Loucy (cell line): ENCODE measurements around the gene FANCM.

Experiments used
- EZH2phosphoT487 ChIP-seq: fragments of 200-600 bp; IDR thresholded peaks from 2 replicates; pipeline ENCODE4 v1.6.1; 2018; ENCODE audit warnings: antibody characterized with exemption, mild to moderate bottlenecking, moderate library complexity, borderline replicate concordance
- TF ChIP-seq, protein P1 (sequence below): fragments of 200-600 bp; sonication (generic); conservative IDR thresholded peaks from 2 replicates; pipeline ENCODE4 v1.5.1; 2014; ENCODE audit warnings: mild to moderate bottlenecking, antibody characterized with exemption, low read length

DNA sequence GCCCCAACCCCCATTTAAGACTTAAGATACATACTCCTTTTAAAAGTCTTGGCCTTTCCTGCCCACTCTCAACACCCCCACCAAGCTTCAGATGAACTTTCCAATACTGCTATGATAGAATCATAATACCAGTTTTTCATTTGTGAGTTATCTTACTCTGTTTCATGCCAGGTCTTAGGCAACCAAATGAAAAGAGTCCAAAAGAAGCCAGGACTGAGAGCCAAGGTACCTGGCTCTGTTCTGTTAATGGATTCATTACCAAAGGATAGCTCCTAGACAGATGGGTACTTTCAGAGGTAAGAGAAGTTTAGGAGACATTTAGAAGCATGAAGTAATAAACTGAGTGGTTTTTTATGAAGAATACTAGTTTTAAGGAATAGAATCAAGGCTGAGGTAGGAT is 34.2 kb downstream of the FANCM start:
- TF ChIP-seq, protein P1, sequence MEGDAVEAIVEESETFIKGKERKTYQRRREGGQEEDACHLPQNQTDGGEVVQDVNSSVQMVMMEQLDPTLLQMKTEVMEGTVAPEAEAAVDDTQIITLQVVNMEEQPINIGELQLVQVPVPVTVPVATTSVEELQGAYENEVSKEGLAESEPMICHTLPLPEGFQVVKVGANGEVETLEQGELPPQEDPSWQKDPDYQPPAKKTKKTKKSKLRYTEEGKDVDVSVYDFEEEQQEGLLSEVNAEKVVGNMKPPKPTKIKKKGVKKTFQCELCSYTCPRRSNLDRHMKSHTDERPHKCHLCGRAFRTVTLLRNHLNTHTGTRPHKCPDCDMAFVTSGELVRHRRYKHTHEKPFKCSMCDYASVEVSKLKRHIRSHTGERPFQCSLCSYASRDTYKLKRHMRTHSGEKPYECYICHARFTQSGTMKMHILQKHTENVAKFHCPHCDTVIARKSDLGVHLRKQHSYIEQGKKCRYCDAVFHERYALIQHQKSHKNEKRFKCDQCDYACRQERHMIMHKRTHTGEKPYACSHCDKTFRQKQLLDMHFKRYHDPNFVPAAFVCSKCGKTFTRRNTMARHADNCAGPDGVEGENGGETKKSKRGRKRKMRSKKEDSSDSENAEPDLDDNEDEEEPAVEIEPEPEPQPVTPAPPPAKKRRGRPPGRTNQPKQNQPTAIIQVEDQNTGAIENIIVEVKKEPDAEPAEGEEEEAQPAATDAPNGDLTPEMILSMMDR = no peak
- TF ChIP-seq EZH2phosphoT487 = no peak
